ENCODE results near the gene HOXD8.

Gene HOXD8

DNA sequence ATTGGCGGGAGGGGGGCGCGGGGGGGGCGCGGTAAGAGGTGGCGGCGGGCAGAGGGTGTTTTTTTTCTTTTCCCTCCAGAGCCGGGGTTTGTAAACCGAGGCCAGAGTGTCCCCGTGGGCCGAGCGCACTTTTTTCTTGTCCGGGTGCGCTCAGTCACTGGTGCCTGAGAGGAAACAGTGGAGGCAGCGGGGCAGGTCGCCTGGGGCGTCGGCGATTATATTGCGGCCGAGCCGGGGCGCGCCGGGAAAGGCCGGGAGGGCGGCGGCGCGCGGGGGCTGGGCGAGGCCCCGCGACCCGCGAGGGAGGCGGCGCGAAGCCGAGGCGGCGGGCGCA is 275 bp downstream of the HOXD8 start:
- DNase-seq (ENCODE audit: low read depth, low spot score): no peak

GRCh38 chr2:176130147-176130956 is 847 bp downstream of the HOXD8 start:
- no peak for DNase-seq (ENCODE audit: low read depth, low spot score)

DNA sequence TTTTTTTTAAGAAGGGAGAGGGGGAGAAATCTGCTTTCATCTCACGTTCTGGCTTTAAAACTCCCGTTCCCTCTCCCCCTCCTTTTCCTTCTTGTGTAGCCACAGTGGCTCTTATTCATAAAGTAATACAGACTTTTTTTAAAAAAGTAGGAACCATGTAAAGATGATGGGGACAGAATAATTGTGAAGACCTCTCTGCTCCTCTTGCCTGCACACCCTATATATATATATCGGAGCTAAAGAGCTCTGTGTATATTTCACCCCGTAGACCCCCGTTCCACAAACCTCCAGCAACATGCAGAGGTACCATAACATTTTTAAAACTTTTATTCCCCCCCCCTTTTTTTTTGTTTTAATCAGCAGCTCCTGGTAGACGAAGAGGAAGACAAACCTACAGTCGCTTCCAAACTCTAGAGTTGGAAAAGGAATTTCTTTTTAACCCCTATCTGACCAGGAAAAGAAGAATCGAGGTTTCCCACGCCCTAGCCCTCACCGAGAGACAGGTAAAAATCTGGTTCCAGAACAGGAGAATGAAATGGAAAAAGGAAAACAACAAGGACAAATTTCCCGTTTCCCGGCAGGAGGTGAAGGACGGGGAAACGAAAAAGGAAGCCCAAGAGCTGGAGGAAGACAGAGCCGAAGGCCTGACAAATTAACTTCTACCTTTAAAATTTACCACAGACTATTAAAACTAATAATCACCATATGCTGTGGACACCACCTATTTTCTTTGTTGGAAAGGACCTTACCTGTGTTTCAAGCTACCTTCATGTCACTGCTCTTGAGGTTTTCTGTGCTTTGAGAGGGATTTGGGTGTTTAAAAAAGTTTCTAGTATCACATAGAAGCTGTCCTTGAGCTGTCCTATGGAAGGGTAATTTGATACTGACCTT is 1.7 kb downstream of the HOXD8 start:
- no peak for DNase-seq (ENCODE audit: low read depth, low spot score)

- no peak for DNase-seq (ENCODE audit: low read depth, low spot score)
Observed at GRCh38 chr2:176131848-176132158, 2.3 kb downstream of the HOXD8 start.

GRCh38 chr2:176132205-176133171 is 3.0 kb downstream of the HOXD8 start:
- DNase-seq (ENCODE audit: low read depth, low spot score): no peak

GRCh38 chr2:176133389-176133788 is 3.9 kb downstream of the HOXD8 start:
- DNase-seq (ENCODE audit: low read depth, low spot score): no peak

- DNase-seq (ENCODE audit: low read depth, low spot score): no peak
Observed at GRCh38 chr2:176134035-176134434, 4.5 kb downstream of the HOXD8 start.

- DNase-seq (ENCODE audit: low read depth, low spot score): no peak
Observed at GRCh38 chr2:176135035-176135440, 5.5 kb downstream of the HOXD8 start.

DNA sequence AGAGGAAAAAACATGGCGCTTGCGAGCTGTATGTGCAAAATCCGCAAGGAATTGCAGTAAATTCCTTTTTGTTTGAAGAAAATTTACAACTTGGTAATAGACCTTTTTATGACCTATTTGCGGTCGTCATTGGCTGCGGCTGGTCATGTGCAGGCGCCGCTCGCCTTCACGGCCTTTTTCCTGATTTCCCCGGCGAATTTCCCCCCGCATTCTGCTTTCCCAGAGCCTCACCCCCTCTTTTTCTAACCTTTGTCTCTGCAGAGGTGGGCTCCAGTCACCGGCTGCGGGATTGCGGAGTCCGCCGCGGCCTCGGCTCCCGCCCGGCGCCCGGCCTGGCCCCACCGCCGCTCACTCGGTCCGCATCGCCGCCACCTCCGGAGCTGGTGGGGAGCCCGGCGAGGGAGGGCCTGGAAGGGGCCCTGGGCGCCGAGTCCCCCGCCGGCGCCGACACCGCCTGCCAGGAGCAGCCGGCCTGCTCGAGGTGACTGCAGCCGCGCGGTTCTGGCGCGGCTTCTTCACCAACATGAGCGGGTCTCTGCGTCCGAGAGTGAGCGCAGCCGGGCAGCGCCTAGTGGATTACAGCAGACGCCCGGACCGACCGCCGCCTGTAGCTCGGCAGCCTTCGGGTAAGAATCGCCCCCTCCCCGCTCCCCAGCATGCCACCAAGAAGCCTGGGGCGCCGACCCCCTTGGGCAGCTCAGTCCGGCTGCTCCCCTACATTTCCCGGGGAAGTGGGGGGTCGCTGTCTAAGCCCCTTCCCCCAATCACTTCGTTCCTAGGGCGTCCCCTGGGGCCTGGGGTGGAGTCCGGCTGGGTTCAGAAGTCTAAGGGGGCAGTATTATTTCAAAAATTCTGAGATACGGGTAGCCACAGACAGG is 7.1 kb downstream of the HOXD8 start:
- no peak for DNase-seq (ENCODE audit: low read depth, low spot score)

- no peak for DNase-seq (ENCODE audit: low read depth, low spot score)
Observed at GRCh38 chr2:176137252-176137580, 7.7 kb downstream of the HOXD8 start.

DNA sequence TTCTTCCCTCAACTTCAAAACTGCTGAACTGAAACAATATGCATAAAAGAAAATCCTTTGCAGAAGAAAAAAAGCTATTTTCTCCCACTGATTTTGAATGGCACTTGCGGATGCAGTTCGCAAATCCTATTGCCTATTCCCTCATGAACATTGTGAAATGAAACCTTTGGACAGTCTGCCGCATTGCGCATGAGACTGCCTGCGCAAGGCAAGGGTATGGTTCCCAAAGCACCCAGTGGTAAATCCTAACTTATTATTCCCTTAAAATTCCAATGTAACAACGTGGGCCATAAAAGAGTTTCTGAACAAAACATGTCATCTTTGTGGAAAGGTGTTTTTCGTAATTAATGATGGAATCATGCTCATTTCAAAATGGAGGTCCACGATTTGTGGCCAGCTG is 8.4 kb downstream of the HOXD8 start:
- no peak for DNase-seq (ENCODE audit: low read depth, low spot score)

- no peak for DNase-seq (ENCODE audit: low read depth, low spot score)
Observed at GRCh38 chr2:176138526-176138922, 9.0 kb downstream of the HOXD8 start.

- no peak for DNase-seq (ENCODE audit: low read depth, low spot score)
Observed at GRCh38 chr2:176138923-176139660, 9.6 kb downstream of the HOXD8 start.

GRCh38 chr2:176139661-176140512 is 10.4 kb downstream of the HOXD8 start:
- DNase-seq (ENCODE audit: low read depth, low spot score): no peak

GRCh38 chr2:176140513-176141317 is 11.2 kb downstream of the HOXD8 start:
- DNase-seq (ENCODE audit: low read depth, low spot score): peak; percentile 20

GRCh38 chr2:176142281-176142680 is 12.8 kb downstream of the HOXD8 start:
- no peak for DNase-seq (ENCODE audit: low read depth, low spot score)

- DNase-seq (ENCODE audit: low read depth, low spot score): no peak
Observed at GRCh38 chr2:176145085-176145969, 15.8 kb downstream of the HOXD8 start.

DNA sequence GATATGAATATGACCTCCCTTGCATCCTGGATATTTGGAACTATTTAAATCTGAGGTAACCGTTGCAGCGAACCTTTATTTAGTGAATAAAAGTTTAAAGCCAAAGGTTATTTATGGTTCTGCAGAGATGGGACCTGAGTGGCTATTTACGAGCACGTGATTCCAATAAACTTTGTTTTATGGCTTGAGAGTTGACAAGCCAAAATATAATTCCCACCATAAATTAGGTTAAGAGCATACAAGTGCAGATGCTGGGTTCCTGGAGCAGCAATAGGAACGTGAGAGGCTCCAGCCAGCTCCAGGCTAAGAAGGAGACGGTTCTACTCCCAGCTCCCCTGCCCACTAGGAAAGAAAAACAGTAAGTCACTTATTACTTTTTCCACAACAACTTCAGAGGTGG is 16.6 kb downstream of the HOXD8 start:
- no peak for DNase-seq (ENCODE audit: low read depth, low spot score)

Data from activated CD4-positive, CD25-positive, alpha-beta regulatory T cell treated with anti-CD3 and anti-CD28 coated beads, Interleukin-2, amount 50 U/mL, for 16 hours (primary cell).